Activated gamma-delta T cell (primary cell): Measurements from ENCODE around the gene TMEM198.

Source experiments
- DNase-seq: peaks from one replicate; lab custom pipeline; 2025; lab: John Stamatoyannopoulos, UW

Gene TMEM198

DNA sequence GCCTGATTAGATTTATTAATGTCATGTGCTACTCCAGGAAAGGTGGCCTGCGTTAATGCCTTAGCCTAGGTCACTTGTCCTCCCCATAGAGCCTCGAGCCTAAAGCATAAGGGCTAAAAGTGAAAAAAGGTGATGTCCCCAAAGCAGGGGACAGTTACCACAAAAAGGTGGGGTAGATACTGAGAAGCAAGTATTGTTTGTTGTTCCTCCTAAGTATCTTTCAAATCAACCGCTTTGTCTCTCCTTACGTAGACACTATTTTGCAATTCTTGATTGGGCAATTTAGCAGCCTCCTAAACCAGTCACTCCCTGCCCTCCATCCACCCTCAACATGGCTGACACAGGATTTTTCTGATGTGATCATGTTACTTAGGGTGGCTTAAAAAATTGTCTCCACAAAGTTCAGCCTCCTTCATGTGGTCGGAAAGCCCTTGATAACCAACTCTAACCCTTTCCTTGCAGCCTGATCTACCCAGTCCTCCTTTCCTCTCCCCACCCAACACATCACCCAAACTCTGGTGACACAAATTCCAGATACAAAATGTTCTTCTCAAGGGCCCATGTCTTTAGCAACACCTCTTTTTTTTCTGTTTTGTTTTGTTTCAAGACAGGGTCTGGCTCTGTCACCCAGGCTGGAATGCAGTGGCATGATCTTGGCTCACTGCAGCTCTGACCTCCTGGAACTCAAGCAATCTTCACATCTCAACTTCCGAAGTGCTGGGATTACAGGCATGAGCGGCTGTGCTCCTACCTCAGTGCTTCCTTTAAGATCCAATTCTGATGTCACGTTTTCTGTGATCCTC lies 35.2 kb downstream of the TMEM198 start:
- no peak for DNase-seq

DNA sequence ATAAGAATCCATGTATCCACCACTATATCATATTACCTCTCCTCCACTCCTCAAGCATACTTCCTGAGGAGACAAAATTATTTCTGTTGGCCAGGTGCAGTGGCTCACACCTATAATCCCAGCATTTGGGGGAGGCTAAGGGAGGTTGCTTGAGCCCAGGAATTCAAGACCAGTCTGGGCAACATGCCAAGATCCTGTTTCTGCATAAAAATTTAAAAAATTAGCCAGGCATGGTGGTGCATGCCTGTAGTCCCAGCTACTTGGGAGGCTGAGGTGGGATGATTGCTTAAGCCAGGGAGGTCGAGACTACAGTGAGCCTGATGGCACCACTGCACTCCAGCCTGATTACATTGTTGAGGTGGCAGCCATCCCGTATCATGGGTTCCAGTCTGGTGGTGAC lies 37.5 kb downstream of the TMEM198 start:
- no peak for DNase-seq

DNA sequence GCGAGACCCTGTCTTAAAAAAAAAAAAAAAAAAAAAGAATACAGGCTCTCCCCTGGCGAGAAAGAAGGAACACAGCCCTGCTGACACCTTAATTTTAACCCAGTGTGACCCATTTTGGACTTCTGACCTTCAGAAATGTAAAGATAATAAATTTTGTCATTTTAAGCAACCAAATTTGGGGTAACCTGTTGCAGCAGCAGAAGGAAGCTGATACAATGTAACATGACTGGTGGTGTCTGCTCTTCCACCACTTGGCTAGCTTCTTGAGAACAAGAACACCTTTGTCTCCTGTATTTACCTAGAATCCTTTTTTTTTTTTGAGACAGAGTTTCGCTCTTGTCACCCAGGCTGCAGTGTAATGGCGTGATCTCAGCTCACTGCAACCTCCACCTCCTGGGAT lies 47.3 kb downstream of the TMEM198 start:
- DNase-seq: no peak

DNA sequence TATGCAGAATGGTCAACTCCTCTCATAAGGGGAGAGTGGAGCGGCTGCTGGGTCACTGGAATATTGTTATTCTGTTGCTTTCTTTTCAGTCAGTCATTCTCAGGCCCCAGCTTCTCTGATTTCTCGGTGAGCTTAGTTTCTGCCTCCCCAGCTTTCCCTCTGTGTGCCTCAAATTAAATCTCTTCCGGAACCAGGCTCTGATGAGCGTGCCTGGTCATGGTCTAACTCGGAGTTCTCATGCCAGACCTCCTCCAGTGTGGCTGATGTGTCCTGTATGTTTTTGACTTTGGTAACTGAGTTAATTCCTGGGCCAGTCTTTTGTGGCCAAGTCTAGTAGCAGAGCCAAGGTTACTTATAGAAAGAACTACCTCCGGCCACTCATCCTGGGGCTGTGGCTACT lies 48.9 kb downstream of the TMEM198 start:
- no peak for DNase-seq

DNA sequence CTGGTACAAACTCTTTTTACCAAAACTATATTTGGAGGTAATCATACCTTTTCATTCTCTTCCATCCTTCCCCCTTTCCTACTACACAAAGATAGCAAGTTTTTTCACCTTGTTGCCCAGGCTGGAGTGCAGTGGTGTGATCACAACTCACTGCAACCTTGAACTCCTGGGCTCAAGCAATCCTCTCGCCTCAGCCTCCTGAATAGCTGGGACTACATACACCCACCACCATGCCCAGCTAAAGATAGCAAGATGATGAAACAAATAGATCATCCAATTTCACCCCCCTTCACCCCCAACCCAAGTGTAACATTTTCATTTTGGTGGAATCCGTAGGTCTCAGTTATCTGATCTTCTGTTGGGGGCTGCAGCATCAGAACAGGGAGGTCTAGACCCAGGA lies 49.3 kb downstream of the TMEM198 start:
- DNase-seq: no peak

DNA sequence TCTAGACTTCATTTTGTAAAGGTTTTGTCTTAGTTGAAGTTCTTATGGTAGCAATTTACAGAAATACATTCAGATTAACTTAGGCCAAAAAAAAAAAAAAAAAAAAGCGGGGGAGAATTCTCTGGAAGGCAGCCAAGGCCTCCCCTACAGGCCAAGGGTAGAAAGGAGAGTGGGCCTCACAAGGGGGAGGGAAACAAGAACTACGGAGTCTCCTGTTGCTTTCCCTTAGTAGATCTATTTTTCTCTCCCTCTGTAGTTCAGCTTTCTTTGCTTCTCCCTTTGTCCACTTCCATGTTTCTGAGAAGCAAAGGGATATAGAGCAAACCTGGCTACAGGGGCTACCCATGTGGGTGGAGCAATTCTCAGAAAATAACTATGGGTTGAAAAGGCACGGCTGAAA lies 51.4 kb downstream of the TMEM198 start:
- DNase-seq: no peak

DNA sequence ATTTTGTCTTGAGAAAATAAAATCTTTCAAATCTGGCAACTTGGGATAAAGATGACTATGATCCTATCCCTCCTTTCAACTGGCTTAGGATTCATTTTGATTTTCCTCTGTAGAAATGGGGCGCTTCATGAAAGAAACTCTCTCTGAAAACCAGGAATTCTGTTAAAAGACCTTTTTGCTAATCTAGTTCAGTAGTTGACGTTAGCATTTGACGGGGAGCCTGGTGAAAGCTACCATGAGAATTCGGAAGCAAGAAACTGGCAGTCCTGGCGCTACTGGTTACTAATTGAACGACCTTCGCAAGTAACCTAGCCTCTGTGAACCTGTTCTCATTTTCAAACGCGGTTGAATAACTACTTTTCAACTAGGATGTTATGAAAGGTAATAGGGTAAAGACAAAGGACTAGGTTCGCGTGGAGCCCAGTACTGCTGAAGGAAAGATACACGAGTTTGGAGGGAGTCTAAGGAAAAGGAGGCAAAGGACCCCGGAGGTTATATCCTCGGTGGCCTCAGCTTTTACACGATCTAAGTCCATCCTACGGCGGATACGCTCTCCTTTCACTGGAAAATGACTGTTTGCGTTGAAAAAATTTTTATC lies 53.2 kb downstream of the TMEM198 start:
- DNase-seq: no peak

DNA sequence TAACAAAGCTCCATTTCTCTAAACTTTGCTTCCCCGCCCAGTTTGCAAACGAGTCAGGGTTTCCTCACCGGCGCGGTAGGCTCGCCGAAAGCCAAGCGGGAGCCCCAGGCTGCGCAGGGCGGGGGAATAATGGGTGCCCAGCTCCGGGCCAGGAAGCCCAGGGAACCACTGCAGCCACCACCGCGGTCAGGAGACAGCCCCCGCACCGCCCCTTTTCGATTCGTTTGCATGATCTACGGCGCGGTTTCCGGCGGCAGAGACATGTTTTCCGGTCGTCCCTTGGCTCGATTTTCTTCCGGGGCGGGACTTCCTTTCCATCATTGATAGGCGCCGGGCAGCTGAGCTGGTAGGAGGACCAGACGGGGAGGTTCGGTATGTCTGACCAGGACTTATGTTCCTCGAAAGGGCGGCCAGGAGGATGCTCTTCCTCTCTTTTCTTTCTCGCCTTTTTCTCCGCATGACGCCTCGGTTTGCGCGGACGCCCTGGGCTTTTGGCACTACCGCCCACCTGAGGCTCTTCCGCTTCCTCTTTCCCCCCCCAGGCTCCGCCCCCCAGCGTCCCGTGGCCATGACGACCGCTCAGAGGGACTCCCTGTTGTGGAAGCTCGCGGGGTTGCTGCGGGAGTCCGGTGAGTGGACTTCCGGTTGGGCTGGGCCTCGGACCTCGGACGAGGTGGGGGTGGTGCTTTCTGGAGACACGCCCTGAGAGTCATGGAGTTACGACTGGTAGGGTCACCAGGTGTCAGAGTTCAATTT lies 53.9 kb downstream of the TMEM198 start, which contains the start of gene STK11IP:
Gene STK11IP (plus strand): TSS at position 306 of the 756 bp plus-strand sequence. CDS start 263 bp downstream, at position 569.
- DNase-seq: peak; percentile 74

DNA sequence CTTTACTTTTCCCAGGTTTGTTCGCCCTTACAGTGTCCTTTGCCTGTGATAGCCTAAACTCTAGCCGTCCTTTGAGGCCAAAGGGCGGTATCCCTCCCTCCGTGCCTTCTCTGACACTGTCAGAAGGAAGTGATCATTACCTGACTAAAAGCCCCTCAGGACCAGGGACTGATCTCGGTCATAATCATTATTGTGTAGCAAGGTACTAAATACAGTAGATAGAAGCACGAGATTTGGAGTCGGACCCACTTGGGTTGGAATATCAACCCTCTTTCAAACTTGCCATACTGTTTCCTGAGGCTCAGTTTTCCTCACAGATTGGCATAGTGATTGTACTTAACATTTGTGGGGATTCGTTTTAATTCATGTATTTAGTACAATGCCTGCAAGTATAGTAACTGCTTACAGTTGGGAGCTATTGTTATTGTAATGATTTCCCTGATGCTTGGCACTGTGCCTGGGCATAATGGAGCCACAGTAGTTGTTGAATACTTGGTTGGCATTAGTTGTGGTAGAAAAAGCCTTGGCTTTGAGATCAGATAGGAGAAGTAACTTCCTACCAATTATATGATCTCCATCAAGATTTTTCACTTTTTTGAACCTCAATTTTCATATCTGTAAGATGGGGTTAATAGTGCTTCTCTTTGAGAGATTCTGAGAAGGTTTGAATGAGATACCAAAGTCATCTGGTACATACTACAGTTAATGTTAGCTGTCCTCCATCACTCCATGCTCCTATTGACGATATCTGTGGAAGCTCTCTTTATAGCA lies 54.7 kb downstream of the TMEM198 start:
- DNase-seq: no peak
